ENCODE results near the gene HJURP.

DNA sequence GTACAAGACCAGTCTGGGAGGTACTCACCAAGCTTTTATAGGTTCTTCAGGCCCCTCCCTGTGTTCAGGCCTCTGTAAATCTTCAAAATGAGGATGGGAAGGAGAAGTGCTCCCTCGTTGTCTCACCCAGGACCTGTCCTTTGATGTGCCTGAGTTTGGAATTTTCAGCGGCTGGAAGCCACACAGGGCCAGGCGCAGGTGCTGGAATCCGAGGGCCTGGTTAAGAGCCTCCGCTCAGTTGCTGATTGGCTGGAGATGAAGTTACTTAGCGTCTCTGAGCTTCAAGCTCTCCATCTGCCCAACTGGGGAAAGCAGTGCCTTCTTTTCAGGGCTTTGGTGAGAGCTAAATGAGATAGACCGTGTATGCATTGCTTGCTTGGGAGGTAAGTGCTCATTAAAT is 30.0 kb downstream of the HJURP start:
- no peak for TF ChIP-seq POLR2A (IDR thresholded peaks at IDR 0.05)
- TF ChIP-seq, protein P1, sequence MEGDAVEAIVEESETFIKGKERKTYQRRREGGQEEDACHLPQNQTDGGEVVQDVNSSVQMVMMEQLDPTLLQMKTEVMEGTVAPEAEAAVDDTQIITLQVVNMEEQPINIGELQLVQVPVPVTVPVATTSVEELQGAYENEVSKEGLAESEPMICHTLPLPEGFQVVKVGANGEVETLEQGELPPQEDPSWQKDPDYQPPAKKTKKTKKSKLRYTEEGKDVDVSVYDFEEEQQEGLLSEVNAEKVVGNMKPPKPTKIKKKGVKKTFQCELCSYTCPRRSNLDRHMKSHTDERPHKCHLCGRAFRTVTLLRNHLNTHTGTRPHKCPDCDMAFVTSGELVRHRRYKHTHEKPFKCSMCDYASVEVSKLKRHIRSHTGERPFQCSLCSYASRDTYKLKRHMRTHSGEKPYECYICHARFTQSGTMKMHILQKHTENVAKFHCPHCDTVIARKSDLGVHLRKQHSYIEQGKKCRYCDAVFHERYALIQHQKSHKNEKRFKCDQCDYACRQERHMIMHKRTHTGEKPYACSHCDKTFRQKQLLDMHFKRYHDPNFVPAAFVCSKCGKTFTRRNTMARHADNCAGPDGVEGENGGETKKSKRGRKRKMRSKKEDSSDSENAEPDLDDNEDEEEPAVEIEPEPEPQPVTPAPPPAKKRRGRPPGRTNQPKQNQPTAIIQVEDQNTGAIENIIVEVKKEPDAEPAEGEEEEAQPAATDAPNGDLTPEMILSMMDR (IDR thresholded peaks at IDR 0.05 in 4 of 5, conservative IDR thresholded peaks at IDR 0.05 in 1 of 5), result no peak
